Astrocyte (in vitro differentiated cells and primary cell): Measurements from ENCODE around the gene SCYGR3.

ENCODE experiments used
- EZH2 ChIP-seq: IDR thresholded peaks from 2 replicates; pipeline ENCODE4 v1.6.1; 2012; ENCODE audit warnings: mild to moderate bottlenecking, low read length, inconsistent platforms; ENCODE audit not compliant: insufficient read depth
- TF ChIP-seq, protein P1 (sequence below): IDR thresholded peaks from 2 replicates; pipeline ENCODE4 v1.5.1; 2011; ENCODE audit warnings: low read depth, mild to moderate bottlenecking, inconsistent platforms, low read length, moderate library complexity; ENCODE audit not compliant: insufficient read depth

GRCh38 chr2:227565080-227565479 lies 49.6 kb downstream of the SCYGR3 start:
- TF ChIP-seq, protein P1, sequence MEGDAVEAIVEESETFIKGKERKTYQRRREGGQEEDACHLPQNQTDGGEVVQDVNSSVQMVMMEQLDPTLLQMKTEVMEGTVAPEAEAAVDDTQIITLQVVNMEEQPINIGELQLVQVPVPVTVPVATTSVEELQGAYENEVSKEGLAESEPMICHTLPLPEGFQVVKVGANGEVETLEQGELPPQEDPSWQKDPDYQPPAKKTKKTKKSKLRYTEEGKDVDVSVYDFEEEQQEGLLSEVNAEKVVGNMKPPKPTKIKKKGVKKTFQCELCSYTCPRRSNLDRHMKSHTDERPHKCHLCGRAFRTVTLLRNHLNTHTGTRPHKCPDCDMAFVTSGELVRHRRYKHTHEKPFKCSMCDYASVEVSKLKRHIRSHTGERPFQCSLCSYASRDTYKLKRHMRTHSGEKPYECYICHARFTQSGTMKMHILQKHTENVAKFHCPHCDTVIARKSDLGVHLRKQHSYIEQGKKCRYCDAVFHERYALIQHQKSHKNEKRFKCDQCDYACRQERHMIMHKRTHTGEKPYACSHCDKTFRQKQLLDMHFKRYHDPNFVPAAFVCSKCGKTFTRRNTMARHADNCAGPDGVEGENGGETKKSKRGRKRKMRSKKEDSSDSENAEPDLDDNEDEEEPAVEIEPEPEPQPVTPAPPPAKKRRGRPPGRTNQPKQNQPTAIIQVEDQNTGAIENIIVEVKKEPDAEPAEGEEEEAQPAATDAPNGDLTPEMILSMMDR = no peak
- TF ChIP-seq EZH2 = no peak
